K562 (cell line): ENCODE measurements around the gene PACSIN3. TPM values are rescaled to one million over a fixed set of nuclear protein-coding genes. Genes with fewer than 3 reads are reported as not detected.

ENCODE experiments used
- ATAC-seq: fragments of 200-7000 bp; cut with Tn5 transposase; 3 replicates; pipeline ENCODE4 v1.9.1; 2020; ENCODE audit warnings: moderate library complexity
- BruUV-seq: library from RNA; stranded (reverse); fragments of 400-500 nt; replicated peaks from 2 replicates; lab custom pipeline; 2021; lab: Mats Ljungman, UMichigan
- CTCF ChIA-PET: fragments of 300-600 bp; formaldehyde crosslinking; extraction: SDS; loops from one replicate; lab custom pipeline; 2021; ENCODE audit warnings: low intra/inter-chr PET ratio; lab: Yijun Ruan, JAX
- POLR2A ChIA-PET: fragments of 300-600, 350-650 bp; sonication (Branson Sonifier 250); formaldehyde crosslinking; extraction: SDS; loops from one replicate; lab custom pipeline; 2021; ENCODE audit warnings: antibody characterized with exemption, inconsistent platforms; lab: Yijun Ruan, JAX
- DNase-seq, 4 experiments: peaks; one replicate each; pipeline versions ENCODE4 v3.0.0 to v3.0.0-alpha.2; 2011 to 2018; ENCODE audit warnings: low spot score in 3 of 4, mixed read lengths in 3 of 4; ENCODE audit errors: extremely low read depth in 1 of 4
- FAIRE-seq: peaks from 2 replicates; lab custom pipeline; 2011; peaks lifted over from hg19 to GRCh38; lab: Jason Lieb, UNC
- H2AFZ ChIP-seq: 2 replicates; pipeline ENCODE4 v1.6.0; 2011; ENCODE audit warnings: low read depth, low read length, control low read depth, inconsistent platforms
- H3K27ac ChIP-seq: fragments of 200-600 bp; 3 replicates; pipeline ENCODE4 v1.8.0; 2011; ENCODE audit warnings: low read depth, mild to moderate bottlenecking, control low read depth, inconsistent platforms, low read length, moderate library complexity, mixed read lengths; ENCODE audit errors: extremely low read depth
- H3K27me3 ChIP-seq, 2 experiments: fragments of 300-600 bp in 1 of 2; 2 replicates in 1 of 2; 3 replicates in 1 of 2; pipeline versions ENCODE4 v1.6.0 to v1.8.0; 2011; ENCODE audit warnings: inconsistent platforms in 2 of 2, low read length in 2 of 2, mild to moderate bottlenecking in 1 of 2, mixed read lengths in 1 of 2, moderate library complexity in 1 of 2; ENCODE audit not compliant: control insufficient read depth in 2 of 2, insufficient read depth in 2 of 2
- H3K36me3 ChIP-seq: fragments of 300-600 bp; 3 replicates; pipeline ENCODE4 v1.8.0; 2011; ENCODE audit warnings: mild to moderate bottlenecking, low read length, inconsistent platforms; ENCODE audit not compliant: control insufficient read depth, insufficient read depth
- H3K4me1 ChIP-seq, 2 experiments: fragments of 200-600 bp in 1 of 2; replicated peaks in 1 of 2; 2 replicates in 1 of 2; 3 replicates in 1 of 2; pipeline versions ENCODE4 v1.5.1 to v1.8.0; 2011; ENCODE audit warnings: inconsistent platforms in 2 of 2, low read length in 2 of 2, mild to moderate bottlenecking in 1 of 2, mixed read lengths in 1 of 2, moderate library complexity in 1 of 2; ENCODE audit not compliant: control insufficient read depth in 2 of 2, insufficient read depth in 2 of 2
- H3K4me2 ChIP-seq: 2 replicates; pipeline ENCODE4 v1.6.1; 2011; ENCODE audit warnings: low read length, control low read depth, inconsistent platforms, mixed read lengths; ENCODE audit not compliant: insufficient read depth
- H3K4me3 ChIP-seq: fragments of 200-600 bp; sonication (generic), shearing (Covaris generic); 2 replicates; pipeline ENCODE4 v1.5.1; 2016; ENCODE audit warnings: control low read depth, inconsistent platforms
- H3K79me2 ChIP-seq: fragments of 200-600 bp; 3 replicates; pipeline ENCODE4 v1.8.0; 2011; ENCODE audit warnings: low read length, inconsistent platforms; ENCODE audit not compliant: control insufficient read depth, insufficient read depth
- H3K9ac ChIP-seq, 2 experiments: 2 replicates each; pipeline versions ENCODE4 v1.6.0 to v1.6.1; 2011; ENCODE audit warnings: low read depth in 2 of 2, low read length in 2 of 2, control low read depth in 1 of 2, inconsistent platforms in 1 of 2, mild to moderate bottlenecking in 1 of 2, mixed read lengths in 1 of 2; ENCODE audit not compliant: insufficient read depth in 1 of 2
- H3K9me1 ChIP-seq: one replicate; pipeline ENCODE4 v1.6.0; 2011; ENCODE audit warnings: inconsistent platforms, mild to moderate bottlenecking, low read length, moderate library complexity; ENCODE audit not compliant: control insufficient read depth, insufficient read depth
- H3K9me3 ChIP-seq: replicated peaks from 2 replicates; pipeline ENCODE4 v1.5.1; 2011; ENCODE audit warnings: low read depth, low read length, inconsistent platforms; ENCODE audit not compliant: control insufficient read depth, insufficient read depth
- H4K20me1 ChIP-seq: replicated peaks from 2 replicates; pipeline ENCODE4 v1.6.1; 2011; ENCODE audit warnings: low read length, inconsistent platforms, mixed read lengths; ENCODE audit not compliant: control insufficient read depth, insufficient read depth
- NEUROD1 ChIP-seq: fragments of 150-350 bp; IDR thresholded peaks from 2 replicates; pipeline ENCODE4 v1.6.1; 2014; ENCODE audit warnings: borderline replicate concordance, low read length, low read depth; ENCODE audit not compliant: partially characterized antibody
- NFIX ChIP-seq: fragments of 250-450 bp; sonication (Bioruptor Pico); IDR thresholded peaks from 2 replicates; pipeline ENCODE4 v1.4.0; 2020; ENCODE audit warnings: low read depth, mild to moderate bottlenecking, moderate library complexity
- POLR3G ChIP-seq: IDR thresholded peaks from 2 replicates; pipeline ENCODE4 v1.6.1; 2011; ENCODE audit not compliant: insufficient read length, insufficient replicate concordance; ENCODE audit errors: extremely low read depth
- ZC3H4 ChIP-seq: sonication (generic); formaldehyde crosslinking; IDR thresholded peaks from 2 replicates; pipeline ENCODE4 v1.9.0; 2021; ENCODE audit warnings: missing genetic modification reagents, borderline replicate concordance
- ZNF316 ChIP-seq: fragments of 450-650 bp; IDR thresholded peaks from 2 replicates; pipeline ENCODE4 v1.6.1; 2016
- ZNF586 ChIP-seq: fragments of 450-650 bp; formaldehyde crosslinking; conservative IDR thresholded peaks from 2 replicates; pipeline ENCODE4 v1.4.0; 2020; ENCODE audit warnings: mild to moderate bottlenecking, moderate library complexity
- WGBS: fragments of 100-300 bp; shearing (Covaris generic); methylation state at CpG from one replicate; pipeline ENCODE4 v1.1.6; 2016; ENCODE audit warnings: low coverage, mixed read lengths; ENCODE audit not compliant: insufficient coverage; ENCODE audit errors: missing lambda C conversion rate; 5-methylcytosine and 5-hydroxymethylcytosine counted together
- in situ Hi-C: fragments of 300-500 bp; cut with MboI; formaldehyde crosslinking; loops from 4 replicates; pipeline ENCODE4 v1.15.0; 2018; ENCODE audit warnings: inconsistent platforms, mixed read lengths
- intact Hi-C: fragments of 100-400 bp; cut with micrococcal nuclease; formaldehyde crosslinking; loops from 2 replicates; pipeline ENCODE4 v1.14.2; 2022
- polyA plus RNA-seq, 8 experiments: library from polyadenylated mRNA; depleted of rRNA in 4 of 8; stranded (reverse) in 5 of 8; unstranded in 3 of 8; fragments of >200 nt; fragmentation: Nextera tagmentation in 2 of 8; fragmentation: Illumina TruSeq in 1 of 8; extraction: Ambion mirVana in 2 of 8; extraction: Trizol in 1 of 8; gene quantifications; 2 replicates each; pipeline versions ENCODE4 v1.2.1 to v1.2.3, GENCODE V29; 2011 to 2014; ENCODE audit warnings: inconsistent platforms in 1 of 8, missing spikeins in 1 of 8
- total RNA-seq, 7 experiments: library from RNA; depleted of rRNA in 6 of 7; stranded (reverse); fragments of >200 nt in 6 of 7; fragmentation: Illumina TruSeq in 2 of 7; extraction: Trizol in 2 of 7; gene quantifications; 2 replicates each; pipeline versions ENCODE4 v1.2.1 to v1.2.3, GENCODE V29; 2011 to 2021; ENCODE audit warnings: low replicate concordance in 1 of 7

The PACSIN3 gene
- total and polyA plus RNA-seq, 9 of the 15 experiments (the other 6 are each of a cell fraction or from before 2014, with no cell fraction given): 0.13 to 18.1 (median 7.1) TPM

GRCh38 chr11:47156333-47156732 lies 29.9 kb downstream of the PACSIN3 start:
- Histone ChIP-seq H3K4me1 (peaks cover 0 to 11% of the 10 kb centered on the region in 2 experiments; a peak in 2 of 5 replicates), H2AFZ (no peak overlapping the region), H4K20me1 (peaks cover 16% of the 10 kb centered on the region; the same call in 1 of the 2 replicates), H3K4me3 (no peak overlapping the region), H3K27me3 (no peaks in the 10 kb centered on the region), H3K9me1 (no peaks in the 10 kb centered on the region), H3K9me3 (no peaks in the 10 kb centered on the region), H3K9ac (no peak overlapping the region; a peak in 1 of 4 replicates), H3K36me3 (no peaks in the 10 kb centered on the region), H3K4me2 (no peak overlapping the region), H3K27ac (no peak overlapping the region), H3K79me2 (no peaks in the 10 kb centered on the region)
- TF ChIP-seq NEUROD1 (no peak), NFIX (CRISPR knock-in tag) (peak; percentile 25; the same call in 1 of the 2 replicates), ZNF586 (CRISPR knock-in tag) (no peak), ZC3H4 (CRISPR knock-in tag) (no peak)
- CTCF ChIA-PET: no interaction called here
- POLR2A ChIA-PET: interaction anchor here (0.6 to 1.2 kb wide), 2 partner anchors 10 to 125 kb away, joined by 4 read pairs; no protein-coding TSS in a partner anchor
- in situ Hi-C loops (no loop called here), intact Hi-C loops (no loop called here)
- 58% methylated on average over 6 of the region's 6 CpGs for WGBS
- no TSS peak for BruUV-seq
- DNase-seq (no peak), ATAC-seq (no peak), FAIRE-seq (no peak)

DNA sequence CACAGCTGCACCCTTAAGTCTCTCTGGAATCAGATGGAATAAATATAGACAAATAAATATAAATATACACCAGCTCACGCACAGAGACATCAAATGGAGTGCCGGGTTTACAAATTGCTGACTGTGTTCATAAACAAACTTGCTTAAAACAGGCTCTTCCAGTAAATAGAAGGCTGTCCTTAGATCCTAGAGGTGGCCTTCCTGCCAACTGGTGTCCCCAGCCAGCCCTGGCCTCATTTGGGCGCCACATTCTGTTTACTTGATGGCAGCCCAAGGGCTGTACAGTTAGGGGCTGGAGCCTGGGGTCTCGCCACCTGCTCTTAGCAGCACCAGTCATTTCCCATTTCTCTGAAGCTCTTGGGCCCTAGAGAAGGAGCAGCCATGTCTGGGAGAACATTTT lies 30.4 kb downstream of the PACSIN3 start:
- 32% methylated on average over 4 of the region's 4 CpGs for WGBS
- in situ Hi-C loops (no loop called here), intact Hi-C loops (no loop called here)
- CTCF ChIA-PET: no interaction called here
- no peaks in the 10 kb centered on the region for H3K27me3 ChIP-seq
- no peak overlapping the region for H3K4me3 ChIP-seq
- no peaks in the 10 kb centered on the region for H3K9me3 ChIP-seq
- H3K79me2 ChIP-seq: no peaks in the 10 kb centered on the region
- ATAC-seq (no peak), FAIRE-seq (no peak), DNase-seq (no peak)
- H3K9ac ChIP-seq: no peak overlapping the region; a peak in 1 of 4 replicates
- H3K4me1 ChIP-seq: peaks cover 0 to 6% of the 10 kb centered on the region in 2 experiments; a peak in 2 of 5 replicates
- TF ChIP-seq POLR3G (no peak), ZNF316 (peak; percentile 41; the same call in 1 of the 2 replicates)
- H2AFZ ChIP-seq: no peak overlapping the region
- no peak overlapping the region for H3K27ac ChIP-seq
- H4K20me1 ChIP-seq: peaks cover 14% of the 10 kb centered on the region; the same call in 1 of the 2 replicates
- POLR2A ChIA-PET: interaction anchor here (0.8 to 1.2 kb wide), 2 partner anchors 10 to 16 kb away, joined by 3 to 4 read pairs; no protein-coding TSS in a partner anchor
- no peaks in the 10 kb centered on the region for H3K36me3 ChIP-seq
- H3K4me2 ChIP-seq: no peak overlapping the region
- BruUV-seq: no TSS peak
- no peaks in the 10 kb centered on the region for H3K9me1 ChIP-seq
